HepG2 (cell line): Measurements from ENCODE around the gene ALPK3. TPM values are rescaled to one million over a fixed set of nuclear protein-coding genes. Genes with fewer than 3 reads are reported as not detected.

ENCODE experiments used
- ATAC-seq: fragments of 200-7000 bp; cut with Tn5 transposase; 3 replicates; pipeline ENCODE4 v1.9.1; 2020; ENCODE audit warnings: mild to moderate bottlenecking, moderate library complexity
- BruUV-seq: library from RNA; stranded (reverse); fragments of 400-500 nt; replicated peaks from 2 replicates; lab custom pipeline; 2021; lab: Mats Ljungman, UMichigan
- CTCF ChIA-PET: fragments of 300-600 bp; formaldehyde crosslinking; extraction: SDS; loops from one replicate; lab custom pipeline; 2021; ENCODE audit warnings: low total read pairs, inconsistent platforms, low intra/inter-chr PET ratio; lab: Yijun Ruan, JAX
- POLR2A ChIA-PET: fragments of 350-600 bp; sonication (Branson Sonifier 250); formaldehyde crosslinking; loops from one replicate; lab custom pipeline; 2020; ENCODE audit warnings: antibody characterized with exemption, inconsistent platforms; lab: Yijun Ruan, JAX
- DNase-seq: peaks from one replicate; pipeline ENCODE4 v3.0.0-alpha.2; 2015; ENCODE audit warnings: low spot score
- FAIRE-seq: peaks from 3 replicates; lab custom pipeline; 2011; peaks lifted over from hg19 to GRCh38; lab: Jason Lieb, UNC
- H2AFZ ChIP-seq: one replicate; pipeline ENCODE4 v1.6.1; 2011; ENCODE audit warnings: low read length, inconsistent platforms
- H3K27ac ChIP-seq: fragments of 300-600 bp; 3 replicates; pipeline ENCODE4 v1.8.0; 2011; ENCODE audit warnings: mixed run types, mild to moderate bottlenecking, mixed read lengths, low read length, inconsistent platforms; ENCODE audit not compliant: insufficient read depth; ENCODE audit errors: extremely low read length
- H3K27me3 ChIP-seq, 2 experiments: fragments of 200-600 bp in 1 of 2; 2 replicates in 1 of 2; 3 replicates in 1 of 2; pipeline versions ENCODE4 v1.6.0 to v1.8.0; 2011; ENCODE audit warnings: low read length in 2 of 2, mild to moderate bottlenecking in 2 of 2, moderate library complexity in 2 of 2, inconsistent platforms in 1 of 2; ENCODE audit not compliant: insufficient read depth in 2 of 2, control insufficient read depth in 1 of 2
- H3K36me3 ChIP-seq, 2 experiments: fragments of 200-600 bp in 1 of 2; replicated peaks in 1 of 2; 2 replicates in 1 of 2; 3 replicates in 1 of 2; pipeline versions ENCODE4 v1.5.1 to v1.8.0; 2011; ENCODE audit warnings: low read length in 2 of 2, inconsistent platforms in 1 of 2; ENCODE audit not compliant: insufficient read depth in 2 of 2, control insufficient read depth in 1 of 2
- H3K4me1 ChIP-seq: 2 replicates; pipeline ENCODE4 v1.5.1; 2012; ENCODE audit warnings: low read length, inconsistent platforms; ENCODE audit not compliant: insufficient read depth
- H3K4me2 ChIP-seq: 2 replicates; pipeline ENCODE4 v1.6.0; 2011; ENCODE audit warnings: low read depth, low read length, inconsistent platforms
- H3K4me3 ChIP-seq, 3 experiments: fragments of 200-600 bp in 1 of 3; sonication (generic), shearing (Covaris generic) in 1 of 3; replicated peaks in 1 of 3; 2 replicates each; pipeline ENCODE4 v1.5.1; 2011 to 2016; ENCODE audit warnings: low read length in 3 of 3, inconsistent platforms in 2 of 3, low read depth in 2 of 3, mild to moderate bottlenecking in 2 of 3, control low read depth in 1 of 3, mixed read lengths in 1 of 3; ENCODE audit not compliant: insufficient read depth in 1 of 3
- H3K79me2 ChIP-seq: one replicate; pipeline ENCODE4 v1.6.1; 2011; ENCODE audit warnings: low read length, inconsistent platforms; ENCODE audit not compliant: insufficient read depth
- H3K9ac ChIP-seq: 2 replicates; pipeline ENCODE4 v1.6.0; 2011; ENCODE audit warnings: mild to moderate bottlenecking, low read depth, low read length, inconsistent platforms; ENCODE audit not compliant: insufficient read depth
- H3K9me3 ChIP-seq: 2 replicates; pipeline ENCODE4 v1.5.1; 2012; ENCODE audit warnings: mild to moderate bottlenecking, low read length
- H4K20me1 ChIP-seq: 2 replicates; pipeline ENCODE4 v1.6.0; 2011; ENCODE audit warnings: inconsistent platforms, mild to moderate bottlenecking, low read length, moderate library complexity; ENCODE audit not compliant: insufficient read depth
- RCOR2 ChIP-seq: IDR thresholded peaks from 2 replicates; pipeline ENCODE4 v1.6.1; 2016; ENCODE audit warnings: missing biosample characterization, missing genetic modification reagents
- WGBS: methylation state at CpG from one replicate; pipeline ENCODE4 v1.1.6; 2017; ENCODE audit warnings: low lambda C conversion rate; 5-methylcytosine and 5-hydroxymethylcytosine counted together
- in situ Hi-C: cut with HindIII; loops from 2 replicates; pipeline ENCODE4 v1.10.0; 2017; ENCODE audit warnings: low pct_unique_long_range_greater_than_20kb; ENCODE audit not compliant: extremely low pct_ligation_motif_present
- intact Hi-C: fragments of 100-400 bp; cut with micrococcal nuclease; formaldehyde crosslinking; loops from one replicate; pipeline ENCODE4 v1.10.0; 2022; ENCODE audit not compliant: unreplicated experiment
- polyA plus RNA-seq, 8 experiments: library from polyadenylated mRNA; depleted of rRNA in 3 of 8; stranded (reverse) in 7 of 8; unstranded in 1 of 8; fragments of >200 nt; fragmentation: Illumina TruSeq in 4 of 8; extraction: Trizol in 4 of 8; gene quantifications; 2 replicates each; pipeline versions ENCODE4 v1.2.1 to v1.2.3, GENCODE V29; 2011 to 2016; ENCODE audit warnings: low read depth in 4 of 8, missing spikeins in 1 of 8, mixed read lengths in 1 of 8; ENCODE audit not compliant: insufficient read depth in 1 of 8
- total RNA-seq, 5 experiments: library from RNA; depleted of rRNA; stranded (reverse); fragments of >200 nt; fragmentation: Illumina TruSeq; extraction: Trizol; gene quantifications; 2 replicates each; pipeline ENCODE4 v1.2.3, GENCODE V29; 2016; ENCODE audit warnings: low read depth in 1 of 5
- TF ChIP-seq, protein P1 (sequence below), 2 experiments: sonication (generic) in 1 of 2; formaldehyde crosslinking in 1 of 2; IDR thresholded peaks; 2 replicates each; pipeline versions ENCODE4 v1.4.0 to v1.6.1; 2016 to 2020; ENCODE audit warnings: borderline replicate concordance in 1 of 2, low read depth in 1 of 2, mild to moderate bottlenecking in 1 of 2, missing genetic modification reagents in 1 of 2

Gene ALPK3
- total and polyA plus RNA-seq, 2 of the 13 experiments (the other 11 are each of a cell fraction or from before 2014, with no cell fraction given): 0.04 to 0.42 TPM

GRCh38 chr15:84804005-84804900 lies 12.9 kb upstream of the ALPK3 start:
- Histone ChIP-seq H3K27me3 (no peaks in the 10 kb centered on the region), H3K36me3 (peaks cover 16 to 40% of the 10 kb centered on the region in 2 experiments; a peak in 4 of 5 replicates), H3K9me3 (no peaks in the 10 kb centered on the region), H3K79me2 (no peaks in the 10 kb centered on the region), H2AFZ (no peak overlapping the region), H3K27ac (no peak overlapping the region), H3K4me2 (no peak overlapping the region), H3K4me3 (no peak overlapping the region), H4K20me1 (no peaks in the 10 kb centered on the region), H3K9ac (no peak overlapping the region), H3K4me1 (no peaks in the 10 kb centered on the region)
- intact Hi-C loops (no loop called here), in situ Hi-C loops (no loop called here)
- ATAC-seq (no peak), FAIRE-seq (no peak), DNase-seq (no peak)
- 100% methylated on average over 3 of the region's 4 CpGs for WGBS
- TF ChIP-seq, protein P1, sequence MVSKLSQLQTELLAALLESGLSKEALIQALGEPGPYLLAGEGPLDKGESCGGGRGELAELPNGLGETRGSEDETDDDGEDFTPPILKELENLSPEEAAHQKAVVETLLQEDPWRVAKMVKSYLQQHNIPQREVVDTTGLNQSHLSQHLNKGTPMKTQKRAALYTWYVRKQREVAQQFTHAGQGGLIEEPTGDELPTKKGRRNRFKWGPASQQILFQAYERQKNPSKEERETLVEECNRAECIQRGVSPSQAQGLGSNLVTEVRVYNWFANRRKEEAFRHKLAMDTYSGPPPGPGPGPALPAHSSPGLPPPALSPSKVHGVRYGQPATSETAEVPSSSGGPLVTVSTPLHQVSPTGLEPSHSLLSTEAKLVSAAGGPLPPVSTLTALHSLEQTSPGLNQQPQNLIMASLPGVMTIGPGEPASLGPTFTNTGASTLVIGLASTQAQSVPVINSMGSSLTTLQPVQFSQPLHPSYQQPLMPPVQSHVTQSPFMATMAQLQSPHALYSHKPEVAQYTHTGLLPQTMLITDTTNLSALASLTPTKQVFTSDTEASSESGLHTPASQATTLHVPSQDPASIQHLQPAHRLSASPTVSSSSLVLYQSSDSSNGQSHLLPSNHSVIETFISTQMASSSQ (IDR thresholded peaks at IDR 0.05; ENCODE audit: low read depth): no peak
- TF ChIP-seq, protein P1 (CRISPR knock-in tag; IDR thresholded peaks at IDR 0.05; ENCODE audit: borderline replicate concordance): no peak
- TF ChIP-seq RCOR2 (CRISPR knock-in tag): no peak
- ChIA-PET CTCF (no interaction called here), POLR2A (no interaction called here)
- BruUV-seq: no TSS peak
